Left forelimb (tissue), 1 donor: ENCODE measurements around the gene BCL7B.
"Not testable (repeated sequence)": the region's sequence is repeated elsewhere in the genome, so short reads cannot be mapped to it uniquely, and the experiment has no call there.

Experiments used
- DNase-seq: peaks from one replicate; pipeline ENCODE4 v3.0.0-alpha.2; 2018; ENCODE audit warnings: low spot score

The BCL7B gene

GRCh38 chr7:73535918-73536317, 21.6 kb downstream of the BCL7B start:
- DNase-seq = not testable (repeated sequence)

GRCh38 chr7:73533742-73534141, 23.7 kb downstream of the BCL7B start:
- no peak for DNase-seq

- no peak for DNase-seq
Observed at GRCh38 chr7:73532224-73532623, 25.3 kb downstream of the BCL7B start.

- DNase-seq = no peak
Observed at GRCh38 chr7:73530800-73531199, 26.7 kb downstream of the BCL7B start.

GRCh38 chr7:73526896-73527821, 30.3 kb downstream of the BCL7B start:
- no peak for DNase-seq

- not testable (repeated sequence) for DNase-seq
Observed at GRCh38 chr7:73526158-73526494, 31.4 kb downstream of the BCL7B start.

- DNase-seq = peak; percentile 98
Observed at GRCh38 chr7:73522105-73522872, 35.2 kb downstream of the BCL7B start, which contains the start of gene BAZ1B. Gene BAZ1B (minus strand): TSS chr7:73522293. CDS start chr7:73521933, 360 bp downstream.

- DNase-seq = no peak
Observed at GRCh38 chr7:73521636-73522104, 35.8 kb downstream of the BCL7B start.

GRCh38 chr7:73520673-73521635, 36.5 kb downstream of the BCL7B start:
- no peak for DNase-seq

GRCh38 chr7:73519867-73520672, 37.4 kb downstream of the BCL7B start:
- DNase-seq = no peak

- DNase-seq = no peak
Observed at GRCh38 chr7:73518470-73518869, 39.0 kb downstream of the BCL7B start.

GRCh38 chr7:73517241-73517995, 40.1 kb downstream of the BCL7B start:
- no peak for DNase-seq

GRCh38 chr7:73515178-73515577, 42.3 kb downstream of the BCL7B start:
- DNase-seq = no peak

- no peak for DNase-seq
Observed at GRCh38 chr7:73512018-73512780, 45.3 kb downstream of the BCL7B start.

GRCh38 chr7:73509463-73509862, 48.0 kb downstream of the BCL7B start:
- DNase-seq = no peak

- no peak for DNase-seq
Observed at GRCh38 chr7:73507556-73507955, 49.9 kb downstream of the BCL7B start.

- no peak for DNase-seq
Observed at GRCh38 chr7:73504920-73505319, 52.6 kb downstream of the BCL7B start.

GRCh38 chr7:73504017-73504416, 53.5 kb downstream of the BCL7B start:
- DNase-seq = no peak

GRCh38 chr7:73503229-73503628, 54.3 kb downstream of the BCL7B start:
- no peak for DNase-seq
